Esophagus squamous epithelium (tissue), 5 donors: ENCODE data around the gene TLR3. TPM values are rescaled to one million over a fixed set of nuclear protein-coding genes. Genes with fewer than 3 reads are reported as not detected.

Source experiments
- DNase-seq: peaks from one replicate; lab custom pipeline; 2025; lab: John Stamatoyannopoulos, UW
- H3K27ac ChIP-seq, 4 donors: fragments of 200-600 bp; sonication (generic); one replicate each; pipeline ENCODE4 v1.5.1; 2016 to 2019; ENCODE audit warnings: mild to moderate bottlenecking in 1 of 4
- H3K27me3 ChIP-seq, 4 donors: fragments of 200-600 bp; sonication (generic); 1 replicate in 3 of 4; 2 replicates in 1 of 4; pipeline versions ENCODE4 v1.5.1 to v1.6.0; 2017 to 2021; ENCODE audit warnings: antibody characterized with exemption in 1 of 4
- H3K36me3 ChIP-seq, 3 donors: fragments of 200-600 bp; sonication (generic); one replicate each; pipeline ENCODE4 v1.5.1; 2016 to 2019
- H3K4me1 ChIP-seq, 3 donors: fragments of 200-600 bp; sonication (generic); one replicate each; pipeline ENCODE4 v1.5.1; 2017 to 2019
- H3K4me3 ChIP-seq, 4 donors: fragments of 200-600 bp; sonication (generic); 1 replicate in 3 of 4; 2 replicates in 1 of 4; pipeline ENCODE4 v1.5.1; 2016 to 2019; ENCODE audit warnings: mild to moderate bottlenecking in 2 of 4, moderate library complexity in 1 of 4
- H3K9me3 ChIP-seq, 3 donors: fragments of 200-600 bp; sonication (generic); one replicate each; pipeline ENCODE4 v1.5.1; 2016 to 2019
- CTCF ChIP-seq, 6 experiments: fragments of 450-650 bp in 4 of 6; fragments of 200-600 bp in 2 of 6; sonication (generic) in 2 of 6; IDR thresholded peaks; one replicate each; pipeline ENCODE4 v1.5.1; 2016 to 2019; ENCODE audit warnings: antibody characterized with exemption in 6 of 6, mild to moderate bottlenecking in 4 of 6, moderate library complexity in 4 of 6
- POLR2A ChIP-seq, 4 donors: fragments of 450-650 bp; IDR thresholded peaks; one replicate each; pipeline ENCODE4 v1.6.1; 2017; ENCODE audit warnings: antibody characterized with exemption in 4 of 4, mild to moderate bottlenecking in 4 of 4, moderate library complexity in 3 of 4
- WGBS, 2 donors: methylation state at CpG; one replicate each; pipeline ENCODE4 v1.1.5; 2018; 5-methylcytosine and 5-hydroxymethylcytosine counted together
- intact Hi-C: fragments of 100-400 bp; cut with DNase I; formaldehyde crosslinking; loops from one replicate; pipeline ENCODE4 v1.15.0; 2022
- total RNA-seq, 4 donors: library from RNA; depleted of rRNA; stranded (reverse); fragments of >200 nt; gene quantifications; one replicate each; pipeline ENCODE4 v1.1.0, GENCODE V29; 2016
- donor health status: DM: yes; HTN: yes; CAD: no.

TLR3 gene
- total RNA-seq, 4 donors from 2014 or later = 2.8 to 11.6 (median 5.8) TPM

DNA sequence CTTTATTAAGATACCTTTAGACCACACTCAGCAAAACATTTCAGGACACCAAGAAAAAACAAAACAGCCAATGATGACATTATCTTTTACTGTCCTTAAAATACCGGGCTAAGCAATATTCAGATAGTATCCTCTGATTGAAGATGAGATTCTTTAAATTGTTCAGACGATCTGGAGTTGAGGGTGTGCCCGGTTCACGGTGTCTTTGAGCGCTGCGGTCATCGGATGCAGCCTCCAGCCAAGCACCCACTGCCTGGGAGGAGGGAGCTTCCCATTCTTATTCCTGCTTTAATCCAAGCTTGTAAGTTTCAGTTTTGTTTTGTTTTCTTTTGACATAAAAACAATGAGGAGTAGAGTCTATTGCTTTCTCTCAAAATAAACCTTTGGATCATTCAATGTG, 49.6 kb downstream of the TLR3 start:
- H3K4me1 ChIP-seq = no peaks in the 10 kb centered on the region
- TF ChIP-seq POLR2A (IDR thresholded peaks at IDR 0.05) = no peak
- TF ChIP-seq CTCF (IDR thresholded peaks at IDR 0.05) = no peak
- WGBS, 2 donors = 52 to 63% methylated on average over 7 of the region's 7 CpGs
- DNase-seq = no peak
- intact Hi-C loops = no loop called here
- H3K9me3 ChIP-seq = no peaks in the 10 kb centered on the region
- peaks cover 0 to 3% (median 0%) of the 10 kb centered on the region in 4 donors for H3K27me3 ChIP-seq
- no peaks in the 10 kb centered on the region for H3K36me3 ChIP-seq
- H3K27ac ChIP-seq = no peak overlapping the region
- H3K4me3 ChIP-seq = peak overlapping the region in 1 of 4 donors; percentile 30

DNA sequence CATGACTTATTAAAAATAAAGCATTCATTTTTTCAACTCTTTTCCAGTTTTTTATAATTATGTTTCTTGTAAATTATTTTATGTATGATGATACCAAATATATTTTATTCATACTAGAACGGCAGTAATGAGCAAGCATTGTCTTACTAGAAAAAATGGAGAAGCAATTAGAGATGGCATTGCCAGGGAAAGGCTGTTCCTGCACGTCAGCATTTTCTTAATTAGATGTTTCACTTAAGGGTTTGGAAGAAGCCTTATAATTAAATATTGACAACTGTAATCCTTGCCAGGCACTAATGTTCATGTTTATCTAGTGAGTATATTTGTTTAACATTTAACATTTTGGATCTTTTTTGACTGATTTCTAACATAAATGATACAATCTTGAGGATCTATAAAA, 52.1 kb downstream of the TLR3 start:
- DNase-seq = no peak
- Histone ChIP-seq H3K27me3 (peaks cover 0 to 3% (median 0%) of the 10 kb centered on the region in 4 donors), H3K9me3 (no peaks in the 10 kb centered on the region), H3K4me3 (no peak overlapping the region), H3K27ac (no peak overlapping the region), H3K4me1 (no peaks in the 10 kb centered on the region), H3K36me3 (no peaks in the 10 kb centered on the region)
- intact Hi-C loops = no loop called here
- no peak for TF ChIP-seq POLR2A (IDR thresholded peaks at IDR 0.05)
- no peak for TF ChIP-seq CTCF (IDR thresholded peaks at IDR 0.05)
- 80 to 86% methylated on average over 2 of the region's 2 CpGs for WGBS, 2 donors

- no peaks in the 10 kb centered on the region for H3K36me3 ChIP-seq
- no peaks in the 10 kb centered on the region for H3K9me3 ChIP-seq
- H3K27ac ChIP-seq = no peak overlapping the region
- intact Hi-C loops = no loop called here
- DNase-seq = no peak
- WGBS, 2 donors = 94 to 95% methylated on average over 2 to 3 of the region's 3 CpGs
- no peak for TF ChIP-seq POLR2A (IDR thresholded peaks at IDR 0.05)
- TF ChIP-seq CTCF (IDR thresholded peaks at IDR 0.05) = no peak
- H3K4me3 ChIP-seq = no peak overlapping the region
- H3K4me1 ChIP-seq = peaks cover 0 to 6% (median 0%) of the 10 kb centered on the region in 3 donors
- H3K27me3 ChIP-seq = no peaks in the 10 kb centered on the region
Measured at GRCh38 chr4:186128842-186129241, 59.9 kb downstream of the TLR3 start.

GRCh38 chr4:186131935-186132334, 63.0 kb downstream of the TLR3 start:
- Histone ChIP-seq H3K27ac (no peak overlapping the region), H3K4me1 (peaks cover 0 to 6% (median 0%) of the 10 kb centered on the region in 3 donors), H3K36me3 (no peaks in the 10 kb centered on the region), H3K4me3 (no peak overlapping the region), H3K27me3 (no peaks in the 10 kb centered on the region), H3K9me3 (no peaks in the 10 kb centered on the region)
- no peak for TF ChIP-seq CTCF (IDR thresholded peaks at IDR 0.05)
- no peak for TF ChIP-seq POLR2A (IDR thresholded peaks at IDR 0.05)
- 70 to 78% methylated on average over 2 of the region's 2 CpGs for WGBS, 2 donors
- DNase-seq = no peak
- intact Hi-C loops = no loop called here

GRCh38 chr4:186132577-186133242, 63.8 kb downstream of the TLR3 start:
- Histone ChIP-seq H3K4me3 (no peak overlapping the region), H3K27me3 (no peaks in the 10 kb centered on the region), H3K27ac (no peak overlapping the region), H3K36me3 (no peaks in the 10 kb centered on the region), H3K4me1 (peaks cover 0 to 12% (median 0%) of the 10 kb centered on the region in 3 donors), H3K9me3 (no peaks in the 10 kb centered on the region)
- intact Hi-C loops = no loop called here
- no peak for TF ChIP-seq POLR2A (IDR thresholded peaks at IDR 0.05)
- no peak for TF ChIP-seq CTCF (IDR thresholded peaks at IDR 0.05)
- DNase-seq = no peak
- 15 to 39% methylated on average over 4 of the region's 4 CpGs for WGBS, 2 donors
